SK-N-SH treated with all-trans-retinoic acid at 6 μM for 48 hours (cell line): ENCODE results near the gene LMO7.

Experiments
- ARNTL ChIP-seq: fragments of 450-650 bp; formaldehyde crosslinking; IDR thresholded peaks from 2 replicates; pipeline ENCODE4 v1.5.0; 2020; ENCODE audit warnings: low read depth, mild to moderate bottlenecking, moderate library complexity, borderline replicate concordance
- BACH2 ChIP-seq: fragments of 250-450 bp; sonication (Bioruptor Pico); IDR thresholded peaks from 2 replicates; pipeline ENCODE4 v1.9.0; 2021; ENCODE audit warnings: mild to moderate bottlenecking, borderline replicate concordance
- RARB ChIP-seq: fragments of 250-450 bp; sonication (Bioruptor Pico); IDR thresholded peaks from 2 replicates; pipeline ENCODE4 v1.8.0; 2021; ENCODE audit warnings: mild to moderate bottlenecking, moderate library complexity
- ZFP3 ChIP-seq: fragments of 250-450 bp; sonication (Bioruptor Pico); IDR thresholded peaks from 2 replicates; pipeline ENCODE4 v1.5.0; 2020; ENCODE audit warnings: mild to moderate bottlenecking, moderate library complexity
- ZFP30 ChIP-seq: fragments of 450-650 bp; formaldehyde crosslinking; IDR thresholded peaks from 2 replicates; pipeline ENCODE4 v1.5.0; 2022; ENCODE audit warnings: mild to moderate bottlenecking, moderate library complexity
- ZNF565 ChIP-seq: fragments of 450-650 bp; formaldehyde crosslinking; conservative IDR thresholded peaks from 2 replicates; pipeline ENCODE4 v1.5.0; 2020; ENCODE audit warnings: low read depth, mild to moderate bottlenecking, moderate library complexity
- TF ChIP-seq, protein P1 (sequence below): fragments of 250-450 bp; sonication (Bioruptor Pico); IDR thresholded peaks from 2 replicates; pipeline ENCODE4 v1.8.0; 2021; ENCODE audit warnings: low read depth, mild to moderate bottlenecking, moderate library complexity, borderline replicate concordance
- TF ChIP-seq, protein P2 (sequence below): fragments of 250-450 bp; sonication (Bioruptor Pico); IDR thresholded peaks from 2 replicates; pipeline ENCODE4 v1.8.0; 2020; ENCODE audit warnings: mild to moderate bottlenecking, moderate library complexity, borderline replicate concordance
- TF ChIP-seq, protein P3 (sequence below): fragments of 250-450 bp; sonication (Bioruptor Pico); IDR thresholded peaks from 2 replicates; pipeline ENCODE4 v1.5.1; 2020; ENCODE audit warnings: low read depth, mild to moderate bottlenecking, moderate library complexity

DNA sequence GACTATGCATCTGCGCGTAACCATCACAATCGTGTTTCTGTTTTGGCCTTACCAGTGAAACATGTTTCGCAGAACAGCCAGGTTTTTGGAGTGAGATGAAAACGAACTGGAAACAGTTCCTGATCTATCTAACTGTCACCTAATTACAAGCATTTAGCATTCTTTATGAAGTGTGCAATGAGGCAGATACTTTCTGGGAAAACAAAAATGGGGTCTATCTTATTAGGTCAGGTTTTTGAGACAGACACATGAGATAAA is 182.8 kb downstream of the LMO7 start:
- TF ChIP-seq ZNF565 (CRISPR knock-in tag), result no peak
- TF ChIP-seq, protein P1, sequence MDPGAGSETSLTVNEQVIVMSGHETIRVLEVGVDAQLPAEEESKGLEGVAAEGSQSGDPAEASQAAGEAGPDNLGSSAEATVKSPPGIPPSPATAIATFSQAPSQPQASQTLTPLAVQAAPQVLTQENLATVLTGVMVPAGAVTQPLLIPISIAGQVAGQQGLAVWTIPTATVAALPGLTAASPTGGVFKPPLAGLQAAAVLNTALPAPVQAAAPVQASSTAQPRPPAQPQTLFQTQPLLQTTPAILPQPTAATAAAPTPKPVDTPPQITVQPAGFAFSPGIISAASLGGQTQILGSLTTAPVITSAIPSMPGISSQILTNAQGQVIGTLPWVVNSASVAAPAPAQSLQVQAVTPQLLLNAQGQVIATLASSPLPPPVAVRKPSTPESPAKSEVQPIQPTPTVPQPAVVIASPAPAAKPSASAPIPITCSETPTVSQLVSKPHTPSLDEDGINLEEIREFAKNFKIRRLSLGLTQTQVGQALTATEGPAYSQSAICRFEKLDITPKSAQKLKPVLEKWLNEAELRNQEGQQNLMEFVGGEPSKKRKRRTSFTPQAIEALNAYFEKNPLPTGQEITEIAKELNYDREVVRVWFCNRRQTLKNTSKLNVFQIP (CRISPR knock-in tag), result no peak
- TF ChIP-seq BACH2 (CRISPR knock-in tag), result no peak
- TF ChIP-seq ARNTL (CRISPR knock-in tag), result no peak
- no peak for TF ChIP-seq RARB (CRISPR knock-in tag)
- TF ChIP-seq, protein P2, sequence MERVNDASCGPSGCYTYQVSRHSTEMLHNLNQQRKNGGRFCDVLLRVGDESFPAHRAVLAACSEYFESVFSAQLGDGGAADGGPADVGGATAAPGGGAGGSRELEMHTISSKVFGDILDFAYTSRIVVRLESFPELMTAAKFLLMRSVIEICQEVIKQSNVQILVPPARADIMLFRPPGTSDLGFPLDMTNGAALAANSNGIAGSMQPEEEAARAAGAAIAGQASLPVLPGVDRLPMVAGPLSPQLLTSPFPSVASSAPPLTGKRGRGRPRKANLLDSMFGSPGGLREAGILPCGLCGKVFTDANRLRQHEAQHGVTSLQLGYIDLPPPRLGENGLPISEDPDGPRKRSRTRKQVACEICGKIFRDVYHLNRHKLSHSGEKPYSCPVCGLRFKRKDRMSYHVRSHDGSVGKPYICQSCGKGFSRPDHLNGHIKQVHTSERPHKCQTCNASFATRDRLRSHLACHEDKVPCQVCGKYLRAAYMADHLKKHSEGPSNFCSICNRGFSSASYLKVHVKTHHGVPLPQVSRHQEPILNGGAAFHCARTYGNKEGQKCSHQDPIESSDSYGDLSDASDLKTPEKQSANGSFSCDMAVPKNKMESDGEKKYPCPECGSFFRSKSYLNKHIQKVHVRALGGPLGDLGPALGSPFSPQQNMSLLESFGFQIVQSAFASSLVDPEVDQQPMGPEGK (CRISPR knock-in tag), result no peak
- no peak for TF ChIP-seq ZFP30 (CRISPR knock-in tag)
- TF ChIP-seq ZFP3 (CRISPR knock-in tag), result no peak
- TF ChIP-seq, protein P3, sequence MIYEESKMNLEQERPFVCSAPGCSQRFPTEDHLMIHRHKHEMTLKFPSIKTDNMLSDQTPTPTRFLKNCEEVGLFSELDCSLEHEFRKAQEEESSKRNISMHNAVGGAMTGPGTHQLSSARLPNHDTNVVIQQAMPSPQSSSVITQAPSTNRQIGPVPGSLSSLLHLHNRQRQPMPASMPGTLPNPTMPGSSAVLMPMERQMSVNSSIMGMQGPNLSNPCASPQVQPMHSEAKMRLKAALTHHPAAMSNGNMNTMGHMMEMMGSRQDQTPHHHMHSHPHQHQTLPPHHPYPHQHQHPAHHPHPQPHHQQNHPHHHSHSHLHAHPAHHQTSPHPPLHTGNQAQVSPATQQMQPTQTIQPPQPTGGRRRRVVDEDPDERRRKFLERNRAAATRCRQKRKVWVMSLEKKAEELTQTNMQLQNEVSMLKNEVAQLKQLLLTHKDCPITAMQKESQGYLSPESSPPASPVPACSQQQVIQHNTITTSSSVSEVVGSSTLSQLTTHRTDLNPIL (CRISPR knock-in tag), result no peak
